ENCODE results near the gene WNT9B. TPM values are rescaled to one million over a fixed set of nuclear protein-coding genes. Genes with fewer than 3 reads are reported as not detected.

WNT9B gene
- total and polyA plus RNA-seq, 11 donors, result 0.19 to 1.4 (median 0.53) TPM

GRCh38 chr17:46872421-46872820 lies 21.0 kb downstream of the WNT9B start:
- 86 to 90% (median 89%) methylated on average over 10 to 16 of the region's 16 CpGs for WGBS, 4 donors
- H3K4me1 ChIP-seq, result peaks cover 0 to 22% (median 0%) of the 10 kb centered on the region in 12 donors
- no peak overlapping the region for H3K4me3 ChIP-seq
- intact Hi-C loops (cut with DNase I), result loop anchor here in 1 of 10 donors (10.0 kb wide), 1 partner anchor 58 kb away; the partner anchor contains the start of gene WNT3
- no peaks in the 10 kb centered on the region for H3K36me3 ChIP-seq
- H3K27ac ChIP-seq, result no peak overlapping the region
- no peaks in the 10 kb centered on the region for H3K27me3 ChIP-seq
- no peaks in the 10 kb centered on the region for H3K9me3 ChIP-seq
- TF ChIP-seq CTCF (IDR thresholded peaks at IDR 0.05) (no peak), POLR2A (IDR thresholded peaks at IDR 0.05) (no peak)
- no peak for DNase-seq
- no peak for ATAC-seq

GRCh38 chr17:46873941-46874645 lies 22.7 kb downstream of the WNT9B start:
- no peak for DNase-seq
- intact Hi-C loops (cut with DNase I), result loop anchor here in 1 of 10 donors (10.0 kb wide), 1 partner anchor 59 kb away; the partner anchor contains the start of gene WNT3
- 75 to 85% (median 79%) methylated on average over 7 of the region's 7 CpGs for WGBS, 4 donors
- Histone ChIP-seq H3K36me3 (no peaks in the 10 kb centered on the region), H3K27ac (no peak overlapping the region), H3K4me3 (no peak overlapping the region), H3K9me3 (no peaks in the 10 kb centered on the region), H3K4me1 (peaks cover 0 to 38% (median 0%) of the 10 kb centered on the region in 12 donors), H3K27me3 (no peaks in the 10 kb centered on the region)
- no peak for ATAC-seq
- TF ChIP-seq POLR2A (IDR thresholded peaks at IDR 0.05) (no peak), CTCF (IDR thresholded peaks at IDR 0.05) (no peak)

- DNase-seq, result no peak
- H3K36me3 ChIP-seq, result no peaks in the 10 kb centered on the region
- no peak for ATAC-seq
- peaks cover 0 to 40% (median 0%) of the 10 kb centered on the region in 12 donors for H3K4me1 ChIP-seq
- no peak overlapping the region for H3K4me3 ChIP-seq
- H3K9me3 ChIP-seq, result no peaks in the 10 kb centered on the region
- no peak overlapping the region for H3K27ac ChIP-seq
- TF ChIP-seq CTCF (IDR thresholded peaks at IDR 0.05), result no peak
- TF ChIP-seq POLR2A (IDR thresholded peaks at IDR 0.05), result no peak
- WGBS, 4 donors, result 85 to 90% (median 87%) methylated on average over 16 of the region's 16 CpGs
- intact Hi-C loops (cut with DNase I), result loop anchor here in 1 of 10 donors (10.0 kb wide), 1 partner anchor 60 kb away; the partner anchor contains the start of gene WNT3
- no peaks in the 10 kb centered on the region for H3K27me3 ChIP-seq
These were observed 23.5 kb downstream of the WNT9B start for GRCh38 chr17:46874906-46875305.

- ATAC-seq (no peak), DNase-seq (no peak)
- Histone ChIP-seq H3K27ac (no peak overlapping the region), H3K9me3 (no peaks in the 10 kb centered on the region), H3K4me3 (no peak overlapping the region), H3K36me3 (no peaks in the 10 kb centered on the region), H3K27me3 (no peaks in the 10 kb centered on the region), H3K4me1 (peaks cover 0 to 40% (median 0%) of the 10 kb centered on the region in 12 donors)
- 78 to 88% (median 81%) methylated on average over 13 of the region's 13 CpGs for WGBS, 4 donors
- intact Hi-C loops (cut with DNase I), result loop anchor here in 1 of 10 donors (10.0 kb wide), 1 partner anchor 61 kb away; the partner anchor contains the start of gene WNT3
- TF ChIP-seq CTCF (IDR thresholded peaks at IDR 0.05), result no peak
- no peak for TF ChIP-seq POLR2A (IDR thresholded peaks at IDR 0.05)
These were observed 24.5 kb downstream of the WNT9B start for GRCh38 chr17:46875849-46876352.
